OCI-LY7 (cell line): ENCODE data around the gene CNOT6.

Experiments
- CTCF ChIP-seq: fragments of 200-600 bp; sonication (generic); conservative IDR thresholded peaks from 2 replicates; pipeline ENCODE4 v1.5.1; 2014; ENCODE audit warnings: mild to moderate bottlenecking, antibody characterized with exemption, low read length, moderate library complexity, mixed read lengths
- EZH2phosphoT487 ChIP-seq: fragments of 200-600 bp; sonication (generic); IDR thresholded peaks from 2 replicates; pipeline ENCODE4 v1.6.1; 2018; ENCODE audit warnings: low read depth, borderline replicate concordance, mild to moderate bottlenecking, mixed run types, antibody characterized with exemption, low read length, moderate library complexity, mixed read lengths

GRCh38 chr5:180604271-180604670 is 110.1 kb downstream of the CNOT6 start:
- no peak for TF ChIP-seq CTCF
- no peak for TF ChIP-seq EZH2phosphoT487
